Osteocyte (in vitro differentiated cells): ENCODE results near the gene SLC6A13. TPM values are rescaled to one million over a fixed set of nuclear protein-coding genes. Genes with fewer than 3 reads are reported as not detected.
"Not testable (repeated sequence)": the region's sequence is repeated elsewhere in the genome, so short reads cannot be mapped to it uniquely, and the experiment has no call there.

Experiments used
- DNase-seq: peaks from one replicate; pipeline ENCODE4 v3.0.0; 2021; ENCODE audit warnings: mixed read lengths; ENCODE audit not compliant: unreplicated experiment; ENCODE audit errors: extremely low spot score
- H3K27ac Mint-ChIP-seq: one replicate; pipeline ENCODE4 v1.8.0; 2021; ENCODE audit warnings: mild to moderate bottlenecking, mixed read lengths; ENCODE audit not compliant: unreplicated experiment
- H3K27me3 Mint-ChIP-seq: one replicate; pipeline ENCODE4 v1.8.0; 2021; ENCODE audit warnings: mixed read lengths; ENCODE audit not compliant: unreplicated experiment
- H3K36me3 Mint-ChIP-seq: one replicate; pipeline ENCODE4 v1.8.0; 2021; ENCODE audit warnings: mixed read lengths; ENCODE audit not compliant: unreplicated experiment
- H3K4me1 Mint-ChIP-seq: one replicate; pipeline ENCODE4 v1.8.0; 2021; ENCODE audit warnings: mixed read lengths; ENCODE audit not compliant: unreplicated experiment
- H3K4me3 Mint-ChIP-seq: one replicate; pipeline ENCODE4 v1.8.0; 2021; ENCODE audit warnings: mild to moderate bottlenecking, moderate library complexity, mixed read lengths; ENCODE audit not compliant: unreplicated experiment
- H3K9me3 Mint-ChIP-seq: one replicate; pipeline ENCODE4 v1.8.0; 2021; ENCODE audit warnings: mixed read lengths; ENCODE audit not compliant: unreplicated experiment
- long read RNA-seq: library from polyadenylated mRNA; unstranded; transcript quantifications from one replicate; pipeline ENCODE4 v2.0.0, GENCODE V29; 2021
- total RNA-seq: library from RNA; stranded (reverse); gene quantifications from 2 replicates; pipeline ENCODE4 v1.2.1, GENCODE V29; 2021
- TF ChIP-seq, protein P1 (sequence below): fragments of 200-600 bp; sonication (generic); IDR thresholded peaks from 2 replicates; pipeline ENCODE4 v1.5.0; 2021; ENCODE audit warnings: antibody characterized with exemption, mild to moderate bottlenecking, moderate library complexity

Gene SLC6A13
- 0.43 TPM in 1 of 2 replicates, not detected in the other for total RNA-seq
- long read RNA-seq, result 0 reads

GRCh38 chr12:262817-263216 is at the start of gene SLC6A13:
TSS of gene SLC6A13 (minus strand) at chr12:262836. CDS start at chr12:260052, 2,784 bp downstream.
- TF ChIP-seq, protein P1, sequence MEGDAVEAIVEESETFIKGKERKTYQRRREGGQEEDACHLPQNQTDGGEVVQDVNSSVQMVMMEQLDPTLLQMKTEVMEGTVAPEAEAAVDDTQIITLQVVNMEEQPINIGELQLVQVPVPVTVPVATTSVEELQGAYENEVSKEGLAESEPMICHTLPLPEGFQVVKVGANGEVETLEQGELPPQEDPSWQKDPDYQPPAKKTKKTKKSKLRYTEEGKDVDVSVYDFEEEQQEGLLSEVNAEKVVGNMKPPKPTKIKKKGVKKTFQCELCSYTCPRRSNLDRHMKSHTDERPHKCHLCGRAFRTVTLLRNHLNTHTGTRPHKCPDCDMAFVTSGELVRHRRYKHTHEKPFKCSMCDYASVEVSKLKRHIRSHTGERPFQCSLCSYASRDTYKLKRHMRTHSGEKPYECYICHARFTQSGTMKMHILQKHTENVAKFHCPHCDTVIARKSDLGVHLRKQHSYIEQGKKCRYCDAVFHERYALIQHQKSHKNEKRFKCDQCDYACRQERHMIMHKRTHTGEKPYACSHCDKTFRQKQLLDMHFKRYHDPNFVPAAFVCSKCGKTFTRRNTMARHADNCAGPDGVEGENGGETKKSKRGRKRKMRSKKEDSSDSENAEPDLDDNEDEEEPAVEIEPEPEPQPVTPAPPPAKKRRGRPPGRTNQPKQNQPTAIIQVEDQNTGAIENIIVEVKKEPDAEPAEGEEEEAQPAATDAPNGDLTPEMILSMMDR, result no peak
- H3K4me3 Mint-ChIP-seq, result no peak within 1 kb of the TSS

DNA sequence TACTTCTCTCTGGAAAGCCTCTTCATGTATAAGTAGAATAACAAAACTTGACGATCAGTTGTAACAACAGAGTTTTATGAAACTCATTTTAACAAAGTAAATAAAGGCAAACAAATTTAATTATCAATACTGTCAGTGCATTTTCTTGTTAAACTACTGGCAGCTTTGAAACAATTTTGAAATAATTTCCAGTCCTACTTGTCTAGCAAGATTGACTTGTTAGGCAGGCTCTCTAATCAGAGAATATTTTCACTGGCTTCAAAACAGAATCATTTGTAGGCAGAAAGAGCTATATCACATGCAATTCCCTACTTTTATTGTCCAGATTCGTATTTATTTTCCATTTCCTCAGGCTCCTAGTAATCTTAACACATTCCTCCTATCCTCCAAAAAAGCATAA is 45.9 kb upstream of the SLC6A13 start:
- H3K4me3 Mint-ChIP-seq, result no peak overlapping the region
- H3K36me3 Mint-ChIP-seq, result peaks cover 76% of the 10 kb centered on the region
- no peaks in the 10 kb centered on the region for H3K4me1 Mint-ChIP-seq
- TF ChIP-seq, protein P1, result no peak
- no peak overlapping the region for H3K27ac Mint-ChIP-seq
- DNase-seq, result no peak
- no peaks in the 10 kb centered on the region for H3K9me3 Mint-ChIP-seq
- H3K27me3 Mint-ChIP-seq, result no peaks in the 10 kb centered on the region

More at GRCh38 chr12:262817-263216, at the start of gene SLC6A13:
- Mint-ChIP-seq H3K27me3 (peaks cover 43% of the 10 kb centered on the region), H3K27ac (no peak within 1 kb of the TSS), H3K9me3 (no peaks in the 10 kb centered on the region), H3K4me1 (peaks cover 4% of the 10 kb centered on the region), H3K36me3 (no peaks in the 10 kb centered on the region)
- DNase-seq, result peak; percentile 48

GRCh38 chr12:307406-307805 is 44.8 kb upstream of the SLC6A13 start:
- TF ChIP-seq, protein P1, result no peak
- Mint-ChIP-seq H3K9me3 (peaks cover 2% of the 10 kb centered on the region), H3K4me1 (no peaks in the 10 kb centered on the region), H3K27me3 (no peaks in the 10 kb centered on the region), H3K27ac (no peak overlapping the region), H3K36me3 (peaks cover 84% of the 10 kb centered on the region), H3K4me3 (no peak overlapping the region)
- DNase-seq, result no peak

- no peak overlapping the region for H3K4me3 Mint-ChIP-seq
- H3K4me1 Mint-ChIP-seq, result no peaks in the 10 kb centered on the region
- no peak overlapping the region for H3K27ac Mint-ChIP-seq
- H3K36me3 Mint-ChIP-seq, result peaks cover 89% of the 10 kb centered on the region
- peaks cover 10% of the 10 kb centered on the region for H3K9me3 Mint-ChIP-seq
- H3K27me3 Mint-ChIP-seq, result no peaks in the 10 kb centered on the region
- DNase-seq, result no peak
- TF ChIP-seq, protein P1, result no peak
Measured at GRCh38 chr12:304805-305204, 42.2 kb upstream of the SLC6A13 start.

DNA sequence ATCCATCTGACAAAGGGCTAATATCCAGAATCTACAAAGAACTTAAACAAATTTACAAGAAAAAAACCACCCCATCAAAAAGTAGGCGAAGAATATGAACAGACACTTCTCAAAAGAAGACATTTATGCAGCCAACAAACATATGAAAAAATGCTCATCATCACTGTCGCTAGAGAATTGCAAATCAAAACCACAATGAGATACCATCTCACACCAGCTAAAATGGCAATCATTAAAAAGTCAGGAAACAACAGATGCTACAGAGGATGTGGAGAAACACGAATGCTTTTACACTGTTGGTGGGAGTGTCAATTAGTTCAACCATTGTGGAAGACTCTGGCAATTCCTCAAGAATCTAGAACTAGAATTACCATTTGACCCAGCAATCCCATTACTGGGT is 40.1 kb upstream of the SLC6A13 start:
- peaks cover 22% of the 10 kb centered on the region for H3K9me3 Mint-ChIP-seq
- H3K36me3 Mint-ChIP-seq, result peaks cover 90% of the 10 kb centered on the region
- not testable (repeated sequence) for H3K4me1 Mint-ChIP-seq, H3K27ac Mint-ChIP-seq, H3K27me3 Mint-ChIP-seq, H3K4me3 Mint-ChIP-seq, DNase-seq

DNA sequence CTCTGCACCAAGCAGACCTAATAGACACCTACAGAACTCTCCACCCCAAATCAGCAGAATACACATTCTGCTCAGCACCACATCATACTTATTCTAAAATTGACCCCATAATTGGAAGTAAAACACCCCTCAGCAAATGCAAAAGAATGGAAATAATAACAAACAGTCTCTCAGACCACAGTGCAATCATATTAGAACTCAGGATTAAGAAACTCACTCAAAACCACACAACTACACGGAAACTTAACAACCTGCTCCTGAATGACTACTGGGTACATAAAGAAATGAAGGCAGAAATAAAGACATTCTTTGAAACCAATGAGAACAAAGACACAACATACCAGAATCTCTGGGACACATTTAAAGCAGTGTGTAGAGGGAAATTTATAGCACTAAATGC is 37.5 kb upstream of the SLC6A13 start:
- not testable (repeated sequence) for H3K4me1 Mint-ChIP-seq, H3K27ac Mint-ChIP-seq, H3K27me3 Mint-ChIP-seq, DNase-seq, H3K4me3 Mint-ChIP-seq
- peaks cover 22% of the 10 kb centered on the region for H3K9me3 Mint-ChIP-seq
- peaks cover 85% of the 10 kb centered on the region for H3K36me3 Mint-ChIP-seq

DNA sequence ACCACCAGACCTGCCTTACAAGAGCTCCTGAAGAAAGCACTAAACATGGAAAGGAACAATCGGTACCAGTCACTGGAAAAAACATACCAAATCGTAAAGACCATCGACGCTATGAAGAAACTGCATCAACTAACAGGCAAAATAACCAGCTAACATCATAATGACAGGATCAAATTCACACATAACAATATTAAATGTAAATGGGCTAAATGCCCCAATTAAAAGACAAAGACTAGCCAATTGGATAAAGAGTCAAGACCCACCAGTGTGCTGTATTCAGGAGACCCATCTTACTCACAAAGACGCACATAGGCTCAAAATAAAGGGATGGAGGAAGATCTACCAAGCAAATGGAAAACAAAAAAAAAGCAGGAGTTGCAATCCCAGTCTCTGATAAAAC is 36.9 kb upstream of the SLC6A13 start:
- H3K4me1 Mint-ChIP-seq, DNase-seq, H3K27me3 Mint-ChIP-seq, H3K4me3 Mint-ChIP-seq, H3K27ac Mint-ChIP-seq: not testable (repeated sequence)
- Mint-ChIP-seq H3K36me3 (peaks cover 88% of the 10 kb centered on the region), H3K9me3 (peaks cover 22% of the 10 kb centered on the region)

- Mint-ChIP-seq H3K36me3 (peaks cover 85% of the 10 kb centered on the region), H3K9me3 (peaks cover 22% of the 10 kb centered on the region)
- H3K27me3 Mint-ChIP-seq, DNase-seq, H3K4me3 Mint-ChIP-seq, H3K4me1 Mint-ChIP-seq, H3K27ac Mint-ChIP-seq: not testable (repeated sequence)
Measured at GRCh38 chr12:298059-298458, 35.4 kb upstream of the SLC6A13 start.
